Activated B cell treated with CpG ODN at 0.5 μM for 24 hours (primary cell): Measurements from ENCODE around the gene PMS1. TPM values are rescaled to one million over a fixed set of nuclear protein-coding genes. Genes with fewer than 3 reads are reported as not detected.

Experiments used
- ATAC-seq: fragments of 200-7000 bp; cut with Tn5 transposase; one replicate; pipeline ENCODE4 v1.10.0; 2021; ENCODE audit warnings: low read depth, mild to moderate bottlenecking, moderate library complexity
- CTCF ChIA-PET: fragments of 350-600 bp; sonication (Branson Sonifier 250); formaldehyde crosslinking; loops from one replicate; lab custom pipeline; 2021; ENCODE audit warnings: antibody characterized with exemption; lab: Charles Lee
- POLR2A ChIA-PET: fragments of 350-600 bp; sonication (Branson Sonifier 250); formaldehyde crosslinking; loops from one replicate; lab custom pipeline; 2021; ENCODE audit warnings: antibody characterized with exemption; lab: Charles Lee
- DNase-seq: peaks from one replicate; pipeline ENCODE4 v3.0.0; 2022
- H3K27ac Mint-ChIP-seq: one replicate; pipeline ENCODE4 v1.8.0; 2020; ENCODE audit warnings: mixed read lengths
- H3K27me3 Mint-ChIP-seq: one replicate; pipeline ENCODE4 v1.8.0; 2021; ENCODE audit warnings: mixed read lengths
- H3K36me3 Mint-ChIP-seq: one replicate; pipeline ENCODE4 v1.8.0; 2021; ENCODE audit warnings: low read depth, mixed read lengths
- H3K4me1 Mint-ChIP-seq: one replicate; pipeline ENCODE4 v1.8.0; 2021; ENCODE audit warnings: mixed read lengths
- H3K4me3 Mint-ChIP-seq: one replicate; pipeline ENCODE4 v1.8.0; 2020; ENCODE audit warnings: mild to moderate bottlenecking, mixed read lengths
- H3K9me3 Mint-ChIP-seq: one replicate; pipeline ENCODE4 v1.8.0; 2020; ENCODE audit warnings: mixed read lengths
- CTCF ChIP-seq: fragments of 200-600 bp; IDR thresholded peaks from one replicate; pipeline ENCODE4 v1.8.0; 2022; ENCODE audit warnings: antibody characterized with exemption, mild to moderate bottlenecking
- intact Hi-C: fragments of 100-400 bp; cut with micrococcal nuclease; formaldehyde crosslinking; loops from one replicate; pipeline ENCODE4 v1.15.1; 2024
- total RNA-seq: library from RNA; stranded (reverse); gene quantifications from 2 replicates; pipeline ENCODE4 v1.2.3, GENCODE V29; 2022

Gene PMS1
- total RNA-seq, 1 donor from 2014 or later: 39.0 TPM

- POLR2A ChIA-PET: interaction anchor here (0.7 kb wide), 1 partner anchor 81 kb away, joined by 7 read pairs; no protein-coding TSS in a partner anchor
- CTCF ChIA-PET: no interaction called here
- Mint-ChIP-seq H3K27me3 (no peaks in the 10 kb centered on the region), H3K27ac (no peak overlapping the region), H3K36me3 (peaks cover 18% of the 10 kb centered on the region), H3K4me1 (peaks cover 13% of the 10 kb centered on the region), H3K4me3 (no peak overlapping the region), H3K9me3 (no peaks in the 10 kb centered on the region)
- intact Hi-C loops: no loop called here
- TF ChIP-seq CTCF: no peak
- DNase-seq: no peak
- no peak for ATAC-seq
These were observed 86.3 kb downstream of the PMS1 start for GRCh38 chr2:189870381-189871085.

GRCh38 chr2:189873696-189874095 is 89.4 kb downstream of the PMS1 start:
- no peak for TF ChIP-seq CTCF
- ChIA-PET CTCF (no interaction called here), POLR2A (no interaction called here)
- Mint-ChIP-seq H3K4me1 (peaks cover 18% of the 10 kb centered on the region), H3K9me3 (no peaks in the 10 kb centered on the region), H3K4me3 (no peak overlapping the region), H3K36me3 (peaks cover 32% of the 10 kb centered on the region), H3K27ac (no peak overlapping the region), H3K27me3 (no peaks in the 10 kb centered on the region)
- intact Hi-C loops: no loop called here
- no peak for ATAC-seq
- DNase-seq: no peak

- no peak for DNase-seq
- peak; percentile 64 for ATAC-seq
- H3K9me3 Mint-ChIP-seq: no peaks in the 10 kb centered on the region
- intact Hi-C loops: no loop called here
- ChIA-PET POLR2A (no interaction called here), CTCF (no interaction called here)
- H3K4me1 Mint-ChIP-seq: peaks cover 18% of the 10 kb centered on the region
- H3K27ac Mint-ChIP-seq: peak overlapping the region; percentile 16
- H3K36me3 Mint-ChIP-seq: peaks cover 32% of the 10 kb centered on the region
- H3K27me3 Mint-ChIP-seq: no peaks in the 10 kb centered on the region
- no peak overlapping the region for H3K4me3 Mint-ChIP-seq
- no peak for TF ChIP-seq CTCF
These were observed 90.5 kb downstream of the PMS1 start for GRCh38 chr2:189874586-189875320.

- H3K4me1 Mint-ChIP-seq: peaks cover 18% of the 10 kb centered on the region
These were observed 92.0 kb downstream of the PMS1 start for GRCh38 chr2:189876271-189876670.

More at GRCh38 chr2:189876271-189876670, 92.0 kb downstream of the PMS1 start:
- ChIA-PET POLR2A (no interaction called here), CTCF (no interaction called here)
- ATAC-seq (no peak), DNase-seq (no peak)
- Mint-ChIP-seq H3K36me3 (peaks cover 32% of the 10 kb centered on the region), H3K9me3 (no peaks in the 10 kb centered on the region), H3K4me3 (no peak overlapping the region), H3K27me3 (no peaks in the 10 kb centered on the region), H3K27ac (peak overlapping the region; percentile 1)
- TF ChIP-seq CTCF: no peak
- intact Hi-C loops: no loop called here
